ENCODE data around the gene FER. TPM values are rescaled to one million over a fixed set of nuclear protein-coding genes. Genes with fewer than 3 reads are reported as not detected.

The FER gene
- total RNA-seq, 1 experiment from 2014 or later, result 18.0 TPM

GRCh38 chr5:109102096-109102690, 354.5 kb downstream of the FER start:
- Mint-ChIP-seq H3K36me3 (ENCODE audit: insufficient read depth in 1 of 3, low read depth in 3 of 3) (no peaks in the 10 kb centered on the region), H3K27ac (no peak overlapping the region), H3K4me1 (peaks cover 6% of the 10 kb centered on the region in 2 experiments), H3K4me3 (no peak overlapping the region), H3K9me3 (no peaks in the 10 kb centered on the region), H3K27me3 (ENCODE audit: low read depth) (no peaks in the 10 kb centered on the region)
- no peak overlapping the region for H4K5ac ChIP-seq (ENCODE audit: insufficient read length, low read depth, low read length)
- H2AFZ ChIP-seq (ENCODE audit: low read length), result no peak overlapping the region
- no peaks in the 10 kb centered on the region for H3K79me2 ChIP-seq (ENCODE audit: insufficient read depth, low read length)
- no peaks in the 10 kb centered on the region for H3K9me3 ChIP-seq (ENCODE audit: control insufficient read depth, low read depth, low read length)
- no peak overlapping the region for H3T11ph ChIP-seq (ENCODE audit: low read length)
- no peak overlapping the region for H3K4me2 ChIP-seq (ENCODE audit: insufficient read depth, insufficient read length, low read length)
- no peak overlapping the region for H3K23ac ChIP-seq (ENCODE audit: insufficient read length, low read depth, low read length)
- DNase-seq, result no peak
- H2BK12ac ChIP-seq (ENCODE audit: insufficient read length, low read depth, low read length), result no peak overlapping the region
- no peak overlapping the region for H4K8ac ChIP-seq (replicated peaks; ENCODE audit: insufficient read length, low read depth, low read length)
- no peaks in the 10 kb centered on the region for H3K23me2 ChIP-seq (ENCODE audit: insufficient read length, low read depth, low read length, poor library complexity, severe bottlenecking)
- no peak overlapping the region for H3K27ac ChIP-seq (ENCODE audit: insufficient read length, low read depth, low read length)
- H4K20me1 ChIP-seq (ENCODE audit: control insufficient read depth, insufficient read depth, insufficient read length), result no peaks in the 10 kb centered on the region
- H2BK5ac ChIP-seq (ENCODE audit: insufficient read length, low read length), result no peak overlapping the region
- no peak overlapping the region for H4K91ac ChIP-seq (ENCODE audit: insufficient read length, low read depth, low read length)
- H3K27me3 ChIP-seq (ENCODE audit: insufficient read depth, low read length), result no peaks in the 10 kb centered on the region
- H3K14ac ChIP-seq (ENCODE audit: insufficient read depth, low read length), result no peak overlapping the region
- no peak overlapping the region for H2AK5ac ChIP-seq (ENCODE audit: insufficient read length, low read length)
- H3K56ac ChIP-seq (ENCODE audit: insufficient read length, low read depth, low read length), result no peak overlapping the region
- H2BK20ac ChIP-seq (ENCODE audit: low read depth, low read length, poor library complexity, severe bottlenecking), result no peak overlapping the region
- no peak for TF ChIP-seq CTCF (conservative IDR thresholded peaks at IDR 0.05)
- peaks cover 3% of the 10 kb centered on the region; the same call in 1 of the 2 replicates for H3K4me1 ChIP-seq (ENCODE audit: insufficient read depth, low read length)
- H3K4ac ChIP-seq (ENCODE audit: low read depth, low read length), result no peak overlapping the region
- no CpG with 5 or more reads among the region's 4 CpGs for WGBS (ENCODE audit: extremely low coverage, insufficient read length, low lambda C conversion rate)
- no peaks in the 10 kb centered on the region for H3K79me1 ChIP-seq (ENCODE audit: insufficient read depth, low read depth, low read length, poor library complexity, severe bottlenecking)
- no peak overlapping the region for H2BK15ac ChIP-seq (ENCODE audit: low read depth, low read length)
- no peak overlapping the region for H3K9ac ChIP-seq (ENCODE audit: extremely low read depth, insufficient read length, low read length)
- H3K18ac ChIP-seq (ENCODE audit: insufficient read length, low read depth, low read length), result no peak overlapping the region
- no peak overlapping the region for H2BK120ac ChIP-seq (ENCODE audit: low read depth, low read length, poor library complexity, severe bottlenecking)
